Gastrocnemius medialis (tissue), 4 donors: Measurements from ENCODE around the gene VCAN.

Experiments
- CTCF ChIP-seq, 5 experiments: fragments of 450-650 bp in 3 of 5; fragments of 200-600 bp in 2 of 5; sonication (generic) in 2 of 5; IDR thresholded peaks in 4 of 5; conservative IDR thresholded peaks in 1 of 5; 1 replicate in 4 of 5; 2 replicates in 1 of 5; pipeline ENCODE4 v1.5.1; 2016 to 2019; ENCODE audit warnings: antibody characterized with exemption in 5 of 5, mild to moderate bottlenecking in 3 of 5, moderate library complexity in 3 of 5
- POLR2A ChIP-seq, 2 donors: fragments of 450-650 bp; IDR thresholded peaks; one replicate each; pipeline ENCODE4 v1.6.1; 2017; ENCODE audit warnings: antibody characterized with exemption in 2 of 2, mild to moderate bottlenecking in 2 of 2, moderate library complexity in 2 of 2

GRCh38 chr5:83517688-83518085 is 46.1 kb downstream of the VCAN start:
- TF ChIP-seq CTCF (IDR thresholded peaks at IDR 0.05 in 4 of 5, conservative IDR thresholded peaks at IDR 0.05 in 1 of 5): no peak
- TF ChIP-seq POLR2A (IDR thresholded peaks at IDR 0.05): no peak
